H9 (cell line): ENCODE data around the gene HTT-AS. TPM values are rescaled to one million over a fixed set of nuclear protein-coding genes. Genes with fewer than 3 reads are reported as not detected.

Experiments
- DNase-seq: peaks from one replicate; pipeline ENCODE4 v3.0.0-alpha.2; 2017
- H2AFZ ChIP-seq: one replicate; pipeline ENCODE4 v1.6.1; 2013; ENCODE audit warnings: mild to moderate bottlenecking, low read length, control low read depth, moderate library complexity
- H2AK5ac ChIP-seq: 2 replicates; pipeline ENCODE4 v1.6.1; 2013; ENCODE audit warnings: low read length, control low read depth, mixed read lengths; ENCODE audit not compliant: insufficient read length
- H2BK120ac ChIP-seq: one replicate; pipeline ENCODE4 v1.6.1; 2013; ENCODE audit warnings: low read depth, mild to moderate bottlenecking, low read length, control low read depth, inconsistent platforms; ENCODE audit not compliant: poor library complexity, severe bottlenecking
- H2BK12ac ChIP-seq: 2 replicates; pipeline ENCODE4 v1.6.1; 2013; ENCODE audit warnings: low read length, control low read depth, mixed read lengths, low read depth; ENCODE audit not compliant: insufficient read length
- H2BK15ac ChIP-seq: 2 replicates; pipeline ENCODE4 v1.6.1; 2013; ENCODE audit warnings: low read depth, low read length, control low read depth
- H2BK20ac ChIP-seq: one replicate; pipeline ENCODE4 v1.6.1; 2013; ENCODE audit warnings: low read depth, mild to moderate bottlenecking, low read length, control low read depth, inconsistent platforms; ENCODE audit not compliant: poor library complexity, severe bottlenecking
- H2BK5ac ChIP-seq: 2 replicates; pipeline ENCODE4 v1.6.1; 2013; ENCODE audit warnings: low read length, control low read depth, mixed read lengths; ENCODE audit not compliant: insufficient read length
- H3K14ac ChIP-seq: 2 replicates; pipeline ENCODE4 v1.6.1; 2013; ENCODE audit warnings: low read length, control low read depth; ENCODE audit not compliant: insufficient read depth
- H3K18ac ChIP-seq: 2 replicates; pipeline ENCODE4 v1.6.1; 2013; ENCODE audit warnings: low read depth, mild to moderate bottlenecking, mixed read lengths, low read length, control low read depth; ENCODE audit not compliant: insufficient read length
- H3K23ac ChIP-seq: 2 replicates; pipeline ENCODE4 v1.6.1; 2013; ENCODE audit warnings: low read length, control low read depth, mixed read lengths, low read depth; ENCODE audit not compliant: insufficient read length
- H3K23me2 ChIP-seq: 2 replicates; pipeline ENCODE4 v1.6.1; 2013; ENCODE audit warnings: low read depth, mild to moderate bottlenecking, mixed read lengths, low read length, control low read depth; ENCODE audit not compliant: insufficient read length, poor library complexity, severe bottlenecking
- H3K27ac ChIP-seq: 2 replicates; pipeline ENCODE4 v1.5.1; 2013; ENCODE audit warnings: low read length, control low read depth, mixed read lengths, low read depth; ENCODE audit not compliant: insufficient read length
- H3K27me3 ChIP-seq: 2 replicates; pipeline ENCODE4 v1.6.1; 2013; ENCODE audit warnings: low read length, control low read depth, inconsistent platforms; ENCODE audit not compliant: insufficient read depth
- H3K4ac ChIP-seq: 2 replicates; pipeline ENCODE4 v1.6.1; 2013; ENCODE audit warnings: low read depth, mild to moderate bottlenecking, control low read depth, inconsistent platforms, low read length, moderate library complexity
- H3K4me1 ChIP-seq: 2 replicates; pipeline ENCODE4 v1.6.1; 2013; ENCODE audit warnings: low read length, control low read depth, inconsistent platforms; ENCODE audit not compliant: insufficient read depth
- H3K4me2 ChIP-seq: 2 replicates; pipeline ENCODE4 v1.6.1; 2013; ENCODE audit warnings: low read length, control low read depth, mixed read lengths; ENCODE audit not compliant: insufficient read length, insufficient read depth
- H3K56ac ChIP-seq: 2 replicates; pipeline ENCODE4 v1.6.1; 2013; ENCODE audit warnings: low read depth, mild to moderate bottlenecking, mixed read lengths, low read length, control low read depth; ENCODE audit not compliant: insufficient read length
- H3K79me1 ChIP-seq: 2 replicates; pipeline ENCODE4 v1.6.1; 2013; ENCODE audit warnings: low read depth, mild to moderate bottlenecking, moderate library complexity, low read length, control low read depth, inconsistent platforms; ENCODE audit not compliant: insufficient read depth, poor library complexity, severe bottlenecking
- H3K79me2 ChIP-seq: 2 replicates; pipeline ENCODE4 v1.6.1; 2013; ENCODE audit warnings: low read length, control low read depth, inconsistent platforms; ENCODE audit not compliant: insufficient read depth
- H3K9ac ChIP-seq: 2 replicates; pipeline ENCODE4 v1.6.1; 2013; ENCODE audit warnings: low read length, control low read depth, mixed read lengths; ENCODE audit not compliant: insufficient read length; ENCODE audit errors: extremely low read depth
- H3K9me3 ChIP-seq: one replicate; pipeline ENCODE4 v1.6.1; 2013; ENCODE audit warnings: low read depth, low read length, inconsistent platforms; ENCODE audit not compliant: control insufficient read depth
- H3T11ph ChIP-seq: one replicate; pipeline ENCODE4 v1.6.1; 2013; ENCODE audit warnings: mild to moderate bottlenecking, low read length, control low read depth, inconsistent platforms
- H4K20me1 ChIP-seq: one replicate; pipeline ENCODE4 v1.6.1; 2013; ENCODE audit not compliant: control insufficient read depth, insufficient read length, insufficient read depth
- H4K5ac ChIP-seq: 2 replicates; pipeline ENCODE4 v1.6.1; 2013; ENCODE audit warnings: low read depth, mild to moderate bottlenecking, mixed read lengths, low read length, control low read depth; ENCODE audit not compliant: insufficient read length
- H4K8ac ChIP-seq: replicated peaks from 2 replicates; pipeline ENCODE4 v1.6.1; 2013; ENCODE audit warnings: low read length, control low read depth, mixed read lengths, low read depth; ENCODE audit not compliant: insufficient read length
- H4K91ac ChIP-seq: 2 replicates; pipeline ENCODE4 v1.6.1; 2013; ENCODE audit warnings: low read depth, mild to moderate bottlenecking, moderate library complexity, mixed read lengths, low read length, control low read depth; ENCODE audit not compliant: insufficient read length
- H3K27ac Mint-ChIP-seq, 3 experiments: 2 replicates in 2 of 3; 3 replicates in 1 of 3; pipeline ENCODE4 v1.8.0; 2020 to 2021; ENCODE audit warnings: mixed read lengths in 3 of 3, mild to moderate bottlenecking in 1 of 3, moderate library complexity in 1 of 3
- H3K27me3 Mint-ChIP-seq: 2 replicates; pipeline ENCODE4 v1.8.0; 2021; ENCODE audit warnings: low read depth, mild to moderate bottlenecking, moderate library complexity, mixed read lengths
- H3K36me3 Mint-ChIP-seq, 3 experiments: 2 replicates in 2 of 3; 3 replicates in 1 of 3; pipeline ENCODE4 v1.8.0; 2020 to 2021; ENCODE audit warnings: low read depth in 3 of 3, mixed read lengths in 3 of 3; ENCODE audit not compliant: insufficient read depth in 1 of 3
- H3K4me1 Mint-ChIP-seq, 2 experiments: 2 replicates each; pipeline ENCODE4 v1.8.0; 2020; ENCODE audit warnings: mixed read lengths in 2 of 2
- H3K4me3 Mint-ChIP-seq, 2 experiments: 2 replicates in 1 of 2; 3 replicates in 1 of 2; pipeline ENCODE4 v1.8.0; 2020 to 2021; ENCODE audit warnings: mild to moderate bottlenecking in 2 of 2, mixed read lengths in 2 of 2, moderate library complexity in 1 of 2
- H3K9me3 Mint-ChIP-seq, 2 experiments: 2 replicates in 1 of 2; 3 replicates in 1 of 2; pipeline ENCODE4 v1.8.0; 2020; ENCODE audit warnings: mild to moderate bottlenecking in 2 of 2, mixed read lengths in 2 of 2, moderate library complexity in 1 of 2
- WGBS: extraction: QIAGEN DNeasy Blood & Tissue Kit; methylation state at CpG from one replicate; pipeline ENCODE4 v1.1.7; 2013; ENCODE audit warnings: missing lambda C conversion rate, low lambda C conversion rate, mixed read lengths; ENCODE audit not compliant: insufficient read length; ENCODE audit errors: extremely low coverage; 5-methylcytosine and 5-hydroxymethylcytosine counted together
- total RNA-seq: library from RNA; stranded (reverse); gene quantifications from 2 replicates; pipeline ENCODE4 v1.2.1, GENCODE V29; 2021
- TF ChIP-seq, protein P1 (sequence below): fragments of 200-600 bp; sonication (generic); conservative IDR thresholded peaks from 3 replicates; pipeline ENCODE4 v1.8.0; 2021; ENCODE audit warnings: antibody characterized with exemption, mild to moderate bottlenecking

The HTT-AS gene
- total RNA-seq, 1 experiment from 2014 or later: not detected

DNA sequence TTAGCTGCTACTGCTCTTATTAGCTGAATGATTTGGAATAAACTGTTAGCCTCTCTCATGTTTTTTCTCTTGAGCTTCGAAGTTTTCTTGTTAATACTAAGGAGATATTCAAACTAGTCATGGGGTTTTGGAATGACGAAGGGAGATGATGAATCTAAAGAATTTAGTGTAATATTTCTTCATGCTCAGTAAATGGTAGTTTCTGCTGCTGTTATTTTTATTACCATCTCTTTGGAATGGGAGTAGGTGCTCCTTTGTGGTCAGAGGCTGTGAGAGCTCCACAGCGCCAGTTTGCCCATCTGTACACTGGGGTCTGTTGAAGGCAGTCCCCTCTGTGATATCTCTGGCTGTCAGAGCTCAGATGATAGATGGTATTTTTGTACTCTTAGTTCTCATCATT is 33.9 kb upstream of the HTT-AS start:
- H3K14ac ChIP-seq: no peak overlapping the region
- no peaks in the 10 kb centered on the region for H3K79me1 ChIP-seq
- H3K9me3 ChIP-seq: no peaks in the 10 kb centered on the region
- no peak overlapping the region for H4K5ac ChIP-seq
- no peaks in the 10 kb centered on the region for H4K20me1 ChIP-seq
- H3K27me3 ChIP-seq: no peaks in the 10 kb centered on the region; the same call in 1 of the 2 replicates
- no peak overlapping the region for H2BK5ac ChIP-seq
- H4K8ac ChIP-seq: no peak overlapping the region
- H3K56ac ChIP-seq: no peak overlapping the region
- H3K18ac ChIP-seq: no peak overlapping the region
- H3K4me3 Mint-ChIP-seq: no peak overlapping the region
- no peak overlapping the region for H3K27ac ChIP-seq
- H3K27ac Mint-ChIP-seq: no peak overlapping the region
- H2BK20ac ChIP-seq: no peak overlapping the region
- no peak overlapping the region for H3K9ac ChIP-seq
- H3K23me2 ChIP-seq: no peaks in the 10 kb centered on the region
- H2BK12ac ChIP-seq: no peak overlapping the region
- H3K4me1 Mint-ChIP-seq: peaks cover 13% of the 10 kb centered on the region in 2 experiments
- H2BK120ac ChIP-seq: no peak overlapping the region
- no peak overlapping the region for H2AK5ac ChIP-seq
- H3K4ac ChIP-seq: no peak overlapping the region
- no peak for DNase-seq
- H3K4me2 ChIP-seq: no peak overlapping the region
- H2AFZ ChIP-seq: no peak overlapping the region
- H3T11ph ChIP-seq: no peak overlapping the region
- H3K79me2 ChIP-seq: no peaks in the 10 kb centered on the region; the same call in 1 of the 2 replicates
- no peaks in the 10 kb centered on the region for H3K27me3 Mint-ChIP-seq
- H3K23ac ChIP-seq: no peak overlapping the region
- H3K9me3 Mint-ChIP-seq: peaks cover 0 to 3% of the 10 kb centered on the region in 2 experiments; a peak in 2 of 5 replicates
- WGBS: no CpG with 5 or more reads among the region's 3 CpGs
- no peak overlapping the region for H4K91ac ChIP-seq
- no peak overlapping the region for H2BK15ac ChIP-seq
- H3K36me3 Mint-ChIP-seq: peaks cover 57 to 78% (median 64%) of the 10 kb centered on the region in 3 experiments
- H3K4me1 ChIP-seq: 0 out of 2 replicates have a peak, but pooled peaks cover 3% of the 10 kb centered on the region
- TF ChIP-seq, protein P1, sequence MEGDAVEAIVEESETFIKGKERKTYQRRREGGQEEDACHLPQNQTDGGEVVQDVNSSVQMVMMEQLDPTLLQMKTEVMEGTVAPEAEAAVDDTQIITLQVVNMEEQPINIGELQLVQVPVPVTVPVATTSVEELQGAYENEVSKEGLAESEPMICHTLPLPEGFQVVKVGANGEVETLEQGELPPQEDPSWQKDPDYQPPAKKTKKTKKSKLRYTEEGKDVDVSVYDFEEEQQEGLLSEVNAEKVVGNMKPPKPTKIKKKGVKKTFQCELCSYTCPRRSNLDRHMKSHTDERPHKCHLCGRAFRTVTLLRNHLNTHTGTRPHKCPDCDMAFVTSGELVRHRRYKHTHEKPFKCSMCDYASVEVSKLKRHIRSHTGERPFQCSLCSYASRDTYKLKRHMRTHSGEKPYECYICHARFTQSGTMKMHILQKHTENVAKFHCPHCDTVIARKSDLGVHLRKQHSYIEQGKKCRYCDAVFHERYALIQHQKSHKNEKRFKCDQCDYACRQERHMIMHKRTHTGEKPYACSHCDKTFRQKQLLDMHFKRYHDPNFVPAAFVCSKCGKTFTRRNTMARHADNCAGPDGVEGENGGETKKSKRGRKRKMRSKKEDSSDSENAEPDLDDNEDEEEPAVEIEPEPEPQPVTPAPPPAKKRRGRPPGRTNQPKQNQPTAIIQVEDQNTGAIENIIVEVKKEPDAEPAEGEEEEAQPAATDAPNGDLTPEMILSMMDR: no peak
